Measurements from ENCODE around the gene PARP2. TPM values are rescaled to one million over a fixed set of nuclear protein-coding genes. Genes with fewer than 3 reads are reported as not detected.

The PARP2 gene
- total RNA-seq, 1 donor from 2014 or later: 50.7 TPM

GRCh38 chr14:20379743-20380142 lies 36.3 kb downstream of the PARP2 start:
- no peaks in the 10 kb centered on the region for H3K9me3 Mint-ChIP-seq
- no peak for TF ChIP-seq CTCF (conservative IDR thresholded peaks at IDR 0.05)
- H3K27ac Mint-ChIP-seq (ENCODE audit: unreplicated experiment): peak overlapping the region; percentile 57
- H3K27me3 Mint-ChIP-seq (ENCODE audit: low read depth): no peaks in the 10 kb centered on the region
- H3K36me3 Mint-ChIP-seq (ENCODE audit: low read depth): no peaks in the 10 kb centered on the region
- H3K4me1 Mint-ChIP-seq: no peaks in the 10 kb centered on the region
- no peak overlapping the region for H3K4me3 Mint-ChIP-seq
- no peak for DNase-seq (ENCODE audit: low read depth, low spot score)

GRCh38 chr14:20380681-20381080 lies 37.2 kb downstream of the PARP2 start:
- Mint-ChIP-seq H3K27me3 (ENCODE audit: low read depth) (no peaks in the 10 kb centered on the region), H3K36me3 (ENCODE audit: low read depth) (no peaks in the 10 kb centered on the region), H3K9me3 (no peaks in the 10 kb centered on the region), H3K4me3 (no peak overlapping the region), H3K27ac (ENCODE audit: unreplicated experiment) (no peak overlapping the region), H3K4me1 (no peaks in the 10 kb centered on the region)
- DNase-seq (ENCODE audit: low read depth, low spot score): no peak
- no peak for TF ChIP-seq CTCF (conservative IDR thresholded peaks at IDR 0.05)

GRCh38 chr14:20381341-20381740 lies 37.9 kb downstream of the PARP2 start:
- Mint-ChIP-seq H3K4me3 (no peak overlapping the region), H3K36me3 (ENCODE audit: low read depth) (no peaks in the 10 kb centered on the region), H3K27ac (ENCODE audit: unreplicated experiment) (no peak overlapping the region), H3K27me3 (ENCODE audit: low read depth) (no peaks in the 10 kb centered on the region), H3K9me3 (no peaks in the 10 kb centered on the region), H3K4me1 (no peaks in the 10 kb centered on the region)
- DNase-seq (ENCODE audit: low read depth, low spot score): no peak
- TF ChIP-seq CTCF (conservative IDR thresholded peaks at IDR 0.05): no peak

- no peaks in the 10 kb centered on the region for H3K9me3 Mint-ChIP-seq
- TF ChIP-seq CTCF (conservative IDR thresholded peaks at IDR 0.05): no peak
- H3K27me3 Mint-ChIP-seq (ENCODE audit: low read depth): no peaks in the 10 kb centered on the region
- no peaks in the 10 kb centered on the region for H3K36me3 Mint-ChIP-seq (ENCODE audit: low read depth)
- H3K27ac Mint-ChIP-seq (ENCODE audit: unreplicated experiment): peak overlapping the region; percentile 75
- H3K4me3 Mint-ChIP-seq: no peak overlapping the region
- no peaks in the 10 kb centered on the region for H3K4me1 Mint-ChIP-seq
- DNase-seq (ENCODE audit: low read depth, low spot score): no peak
These were observed 39.1 kb downstream of the PARP2 start for GRCh38 chr14:20382526-20382925.

- no peak overlapping the region for H3K4me3 Mint-ChIP-seq
- no peak overlapping the region for H3K27ac Mint-ChIP-seq (ENCODE audit: unreplicated experiment)
These were observed 39.6 kb downstream of the PARP2 start for GRCh38 chr14:20383032-20383431.

More at GRCh38 chr14:20383032-20383431, 39.6 kb downstream of the PARP2 start:
- no peaks in the 10 kb centered on the region for H3K36me3 Mint-ChIP-seq (ENCODE audit: low read depth)
- TF ChIP-seq CTCF (conservative IDR thresholded peaks at IDR 0.05): no peak
- H3K4me1 Mint-ChIP-seq: no peaks in the 10 kb centered on the region
- DNase-seq (ENCODE audit: low read depth, low spot score): no peak
- no peaks in the 10 kb centered on the region for H3K27me3 Mint-ChIP-seq (ENCODE audit: low read depth)
- H3K9me3 Mint-ChIP-seq: no peaks in the 10 kb centered on the region
